Middle frontal gyrus (tissue), 1 donor: Measurements from ENCODE around the gene APBA2.

Experiments
- DNase-seq: peaks from one replicate; pipeline ENCODE4 v3.0.0-alpha.2; 2015; ENCODE audit warnings: low spot score; ENCODE audit errors: extremely low spot score

APBA2 gene

GRCh38 chr15:29130951-29131839 lies 245.4 kb downstream of the APBA2 start:
- DNase-seq: no peak

- no peak for DNase-seq
Observed at GRCh38 chr15:29131840-29132420, 246.2 kb downstream of the APBA2 start.

- no peak for DNase-seq
Observed at GRCh38 chr15:29132735-29133181, 247.0 kb downstream of the APBA2 start.

DNA sequence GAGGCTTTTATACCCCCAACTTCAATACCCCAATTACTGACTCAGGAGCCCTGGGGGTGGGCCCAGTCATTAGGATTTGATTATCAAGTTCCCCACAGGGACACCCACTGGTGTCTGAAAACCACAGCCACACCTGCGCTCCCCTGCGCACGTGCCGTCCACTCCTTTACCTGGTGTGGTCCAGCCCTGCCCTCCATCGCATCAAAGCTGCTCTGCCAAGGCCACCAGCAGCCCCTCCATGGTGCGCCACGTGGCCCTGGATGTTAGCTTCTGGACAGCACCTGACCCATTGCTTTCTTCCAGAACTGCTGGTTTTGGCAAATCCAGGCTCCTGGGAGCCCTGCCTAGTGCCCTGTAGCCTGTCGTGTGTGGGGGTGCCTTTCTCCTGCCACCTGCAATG lies 247.5 kb downstream of the APBA2 start:
- DNase-seq: no peak

DNA sequence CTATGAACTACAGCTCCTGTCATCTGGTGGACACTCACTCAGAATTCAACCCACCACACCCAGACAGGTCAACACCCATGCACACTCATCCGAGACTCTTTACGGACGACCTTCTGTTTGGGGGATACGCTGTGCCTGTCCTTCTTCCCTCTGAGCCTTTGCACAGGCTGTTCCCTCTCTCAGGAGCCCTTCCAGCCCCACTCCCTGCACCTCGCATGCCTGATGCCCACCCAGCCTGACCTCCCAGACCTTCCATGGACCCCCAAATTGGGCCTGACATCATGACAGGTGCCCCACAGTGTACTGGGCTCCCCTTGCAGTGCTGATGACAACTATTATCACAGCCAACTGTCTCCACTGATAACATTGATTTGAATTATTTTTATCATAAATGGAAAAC lies 248.0 kb downstream of the APBA2 start:
- DNase-seq: no peak

DNA sequence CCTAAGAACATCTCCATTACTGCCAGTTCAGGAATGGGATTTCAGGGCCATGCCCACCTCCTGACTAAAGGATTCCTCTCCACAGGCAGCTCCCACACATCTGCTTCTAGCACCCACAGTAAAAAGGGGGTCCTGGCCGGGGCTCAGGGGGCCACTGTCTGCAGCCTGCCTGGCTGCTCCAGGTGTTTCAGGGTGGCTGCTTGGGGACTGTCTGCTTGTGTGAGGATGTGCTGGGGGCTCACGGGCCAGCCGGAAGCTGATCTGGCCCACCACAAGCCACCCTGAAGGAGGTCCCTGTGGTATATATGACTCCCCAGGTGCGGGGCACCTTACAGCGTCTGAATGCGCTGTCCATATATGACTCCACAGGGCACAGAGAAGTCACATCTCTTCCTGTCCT lies 248.5 kb downstream of the APBA2 start:
- no peak for DNase-seq

DNA sequence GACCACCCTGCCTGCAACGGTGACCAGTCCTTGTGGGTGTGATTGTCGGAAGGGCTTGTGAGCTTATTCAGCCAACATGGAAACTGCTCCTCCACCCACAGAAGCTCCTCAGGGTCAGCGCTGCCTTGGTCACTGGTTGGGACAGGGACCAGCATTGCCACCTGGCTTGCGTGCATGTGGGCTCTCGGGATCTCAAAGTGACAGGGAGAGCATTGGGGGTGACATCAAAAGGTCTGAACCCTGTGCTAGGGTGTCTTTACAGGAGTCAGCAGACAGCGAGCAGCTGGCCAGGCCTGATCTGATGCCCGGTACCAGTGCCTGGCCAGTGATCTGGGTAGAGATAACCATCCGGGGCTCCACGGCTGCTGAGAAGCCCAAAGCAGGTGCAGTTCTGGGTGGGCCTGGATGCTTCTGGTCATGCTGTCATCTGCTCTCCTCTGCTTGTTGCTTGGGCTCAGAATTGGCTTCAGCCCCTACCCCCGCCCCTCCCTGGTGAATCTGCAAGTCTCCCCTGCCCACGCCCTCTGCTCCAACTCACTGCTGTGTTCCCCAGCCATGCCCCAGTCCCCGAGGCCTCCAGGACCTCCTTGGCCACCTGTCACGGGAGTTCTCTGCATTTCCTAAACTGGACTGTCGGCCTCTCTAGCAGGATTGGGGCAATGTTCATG lies 249.0 kb downstream of the APBA2 start:
- DNase-seq: no peak

- no peak for DNase-seq
Observed at GRCh38 chr15:29135309-29135657, 249.5 kb downstream of the APBA2 start.

GRCh38 chr15:29135702-29136646 lies 250.2 kb downstream of the APBA2 start:
- no peak for DNase-seq

DNA sequence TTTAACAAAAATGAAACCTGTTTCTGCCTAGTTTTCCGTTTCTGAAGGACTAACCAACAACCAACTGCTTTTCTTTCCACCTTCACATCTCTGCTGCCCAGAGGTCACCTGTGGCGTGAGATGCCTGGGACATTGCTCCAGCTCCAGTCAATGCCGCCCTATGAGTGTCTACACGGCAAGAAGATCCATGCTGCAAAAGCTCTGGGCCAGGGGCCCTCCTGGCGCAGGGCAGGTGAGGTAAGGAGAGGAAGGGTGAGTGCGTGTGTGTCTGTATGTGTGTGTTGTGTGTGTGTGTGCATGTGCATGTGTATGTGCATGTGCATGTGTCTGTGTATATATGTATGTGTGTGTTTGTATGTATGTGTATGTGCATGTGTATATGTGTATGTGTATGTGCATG lies 252.5 kb downstream of the APBA2 start:
- DNase-seq: no peak

GRCh38 chr15:29139072-29139471 lies 253.3 kb downstream of the APBA2 start:
- no peak for DNase-seq

DNA sequence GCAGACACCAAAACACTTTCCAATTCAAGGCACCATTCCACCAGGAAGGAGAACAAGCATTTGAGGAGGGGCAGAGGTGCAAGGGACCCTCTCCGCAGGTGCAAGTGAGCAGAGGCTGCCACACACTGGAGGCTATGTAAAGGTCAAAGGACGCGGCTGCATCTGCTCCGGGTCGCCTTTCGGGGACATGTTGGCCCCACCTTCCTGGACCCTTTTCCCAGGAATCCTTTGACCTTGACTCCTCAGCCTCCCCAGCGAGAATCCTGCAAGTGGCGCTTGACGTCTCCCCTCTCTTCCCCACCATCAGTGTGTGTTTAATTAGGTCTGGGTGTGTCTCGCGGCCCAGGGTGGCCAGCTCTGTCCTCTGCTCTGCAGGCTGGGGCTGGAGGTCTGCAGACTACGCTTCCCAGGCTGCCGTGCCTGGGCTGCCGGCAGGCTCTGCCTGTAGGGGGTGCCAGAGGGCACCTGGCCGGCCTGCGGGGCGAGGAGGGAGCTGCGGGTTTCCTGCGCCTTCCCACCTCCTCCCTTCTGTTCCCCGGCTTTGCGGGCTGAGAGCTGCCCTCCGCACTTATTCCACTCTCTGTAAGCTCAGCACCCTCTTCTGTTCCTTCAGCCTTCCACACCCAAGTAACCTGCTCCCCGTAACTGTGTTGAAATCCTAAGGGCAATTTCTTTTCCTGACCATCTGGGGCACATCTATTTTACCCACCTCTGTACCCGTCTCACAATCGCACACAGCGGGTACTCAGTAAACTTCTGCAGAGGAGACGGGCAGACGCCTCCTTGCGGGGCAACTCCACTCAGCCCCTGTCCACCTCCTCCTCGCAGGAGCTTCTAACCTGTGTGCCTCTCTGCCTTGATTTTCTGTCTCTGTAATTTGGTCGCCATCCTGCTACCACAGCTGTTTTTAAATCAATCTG lies 254.0 kb downstream of the APBA2 start:
- no peak for DNase-seq

DNA sequence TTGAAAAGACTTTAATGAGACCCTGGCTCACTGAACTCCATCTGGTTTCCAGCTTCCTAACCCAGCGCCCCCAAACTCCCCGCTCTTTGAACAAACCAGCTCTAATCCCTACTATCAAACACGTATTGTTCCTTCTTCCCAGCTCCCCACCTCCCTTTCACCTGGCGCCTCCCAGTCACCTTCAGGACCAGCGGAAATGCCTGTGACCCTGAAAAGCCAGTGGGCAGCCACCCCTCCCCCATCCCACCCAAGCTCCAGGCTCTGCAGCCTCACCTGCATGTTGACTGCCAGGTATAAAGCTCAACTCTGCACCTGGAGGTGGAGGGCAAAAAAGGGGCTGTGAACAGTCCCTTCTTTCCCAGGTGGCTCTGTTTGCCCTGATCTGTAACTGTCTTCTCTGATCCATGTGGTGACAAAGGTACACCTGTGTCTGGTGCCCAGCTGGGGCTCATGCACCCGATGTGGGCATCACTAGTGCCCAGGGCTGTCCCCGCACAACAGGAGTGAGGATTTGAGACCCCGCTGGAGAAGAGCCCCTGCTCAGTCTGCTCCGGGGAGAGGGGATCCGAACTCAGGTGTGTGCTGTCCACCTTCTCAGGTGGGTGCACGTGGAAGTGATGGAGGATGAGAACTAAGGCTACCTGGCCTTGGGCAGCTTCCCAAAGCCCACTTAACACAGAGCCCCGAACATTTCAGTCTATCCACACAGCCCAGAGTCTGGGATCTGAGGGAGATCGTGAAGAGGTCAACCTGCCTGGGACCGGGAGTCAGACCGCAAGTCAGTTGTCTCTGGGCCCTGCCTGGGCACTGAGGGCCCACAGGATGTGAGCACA lies 254.9 kb downstream of the APBA2 start:
- DNase-seq: no peak

GRCh38 chr15:29141308-29142128 lies 255.7 kb downstream of the APBA2 start:
- no peak for DNase-seq

- no peak for DNase-seq
Observed at GRCh38 chr15:29142129-29142747, 256.5 kb downstream of the APBA2 start.

- no peak for DNase-seq
Observed at GRCh38 chr15:29143293-29143692, 257.5 kb downstream of the APBA2 start.

- no peak for DNase-seq
Observed at GRCh38 chr15:29143909-29144635, 258.3 kb downstream of the APBA2 start.
